HFFc6 (cell line): ENCODE results near the gene TWF2. TPM values are rescaled to one million over a fixed set of nuclear protein-coding genes. Genes with fewer than 3 reads are reported as not detected.

Experiments
- DNase-seq: peaks from one replicate; pipeline ENCODE4 v3.0.0-alpha.2; 2018
- H3K27ac Mint-ChIP-seq: 2 replicates; pipeline ENCODE4 v1.8.0; 2020; ENCODE audit warnings: mild to moderate bottlenecking, mixed read lengths
- H3K27me3 Mint-ChIP-seq: 2 replicates; pipeline ENCODE4 v1.8.0; 2021; ENCODE audit warnings: mild to moderate bottlenecking, moderate library complexity, mixed read lengths; ENCODE audit not compliant: insufficient read depth
- H3K36me3 Mint-ChIP-seq: 2 replicates; pipeline ENCODE4 v1.8.0; 2021; ENCODE audit warnings: low read depth, mixed read lengths
- H3K4me1 Mint-ChIP-seq: 2 replicates; pipeline ENCODE4 v1.8.0; 2020; ENCODE audit warnings: low read depth, mixed read lengths
- H3K4me3 Mint-ChIP-seq: 2 replicates; pipeline ENCODE4 v1.8.0; 2020; ENCODE audit warnings: mild to moderate bottlenecking, moderate library complexity, mixed read lengths
- H3K9me3 Mint-ChIP-seq: 2 replicates; pipeline ENCODE4 v1.8.0; 2020; ENCODE audit warnings: mild to moderate bottlenecking, mixed read lengths
- CTCF ChIP-seq: fragments of 200-600 bp; sonication (generic); IDR thresholded peaks from 2 replicates; pipeline ENCODE4 v1.5.0; 2021; ENCODE audit warnings: antibody characterized with exemption, mild to moderate bottlenecking
- total RNA-seq, 6 experiments: library from RNA; stranded (reverse); fragmentation: NEBNext Ultra II Directional; extraction: Animal tissue kit (Norgen Biotek cat#: 25700); gene quantifications; 2 replicates in 1 of 6; 3 replicates in 5 of 6; pipeline ENCODE4 v1.2.3, GENCODE V29; 2021

Gene TWF2
- total RNA-seq, 6 experiments from 2014 or later, result 73.9 to 83.0 (median 80.7) TPM

GRCh38 chr3:52188556-52188955, 50.4 kb downstream of the TWF2 start:
- Mint-ChIP-seq H3K4me1 (peaks cover 22% of the 10 kb centered on the region), H3K27ac (no peak overlapping the region), H3K27me3 (peaks cover 3% of the 10 kb centered on the region; the same call in 1 of the 2 replicates), H3K4me3 (no peak overlapping the region), H3K36me3 (no peaks in the 10 kb centered on the region), H3K9me3 (no peaks in the 10 kb centered on the region)
- TF ChIP-seq CTCF, result no peak
- DNase-seq, result no peak

- no peak for DNase-seq
- H3K4me3 Mint-ChIP-seq, result no peak overlapping the region
These were observed 52.2 kb downstream of the TWF2 start for GRCh38 chr3:52186729-52187128.

GRCh38 chr3:52185837-52186236, 53.1 kb downstream of the TWF2 start:
- no peak for TF ChIP-seq CTCF
- H3K4me1 Mint-ChIP-seq, result peaks cover 12% of the 10 kb centered on the region
- H3K27ac Mint-ChIP-seq, result no peak overlapping the region
- H3K36me3 Mint-ChIP-seq, result no peaks in the 10 kb centered on the region
- no peak overlapping the region for H3K4me3 Mint-ChIP-seq
- no peak for DNase-seq
- peaks cover 7% of the 10 kb centered on the region for H3K27me3 Mint-ChIP-seq
- no peaks in the 10 kb centered on the region for H3K9me3 Mint-ChIP-seq

More at GRCh38 chr3:52186729-52187128, 52.2 kb downstream of the TWF2 start:
- no peak overlapping the region for H3K27ac Mint-ChIP-seq
- H3K9me3 Mint-ChIP-seq, result no peaks in the 10 kb centered on the region
- no peak for TF ChIP-seq CTCF
- no peaks in the 10 kb centered on the region for H3K36me3 Mint-ChIP-seq
- H3K27me3 Mint-ChIP-seq, result peaks cover 7% of the 10 kb centered on the region
- H3K4me1 Mint-ChIP-seq, result peaks cover 14% of the 10 kb centered on the region

- no peak overlapping the region for H3K27ac Mint-ChIP-seq
- no peaks in the 10 kb centered on the region for H3K36me3 Mint-ChIP-seq
- peaks cover 7% of the 10 kb centered on the region for H3K4me1 Mint-ChIP-seq
- no peak for DNase-seq
- H3K27me3 Mint-ChIP-seq, result peaks cover 7% of the 10 kb centered on the region
- TF ChIP-seq CTCF, result no peak
- no peaks in the 10 kb centered on the region for H3K9me3 Mint-ChIP-seq
- no peak overlapping the region for H3K4me3 Mint-ChIP-seq
These were observed 53.6 kb downstream of the TWF2 start for GRCh38 chr3:52185311-52185710.

GRCh38 chr3:52184690-52185089, 54.3 kb downstream of the TWF2 start:
- Mint-ChIP-seq H3K4me1 (peaks cover under 1% of the 10 kb centered on the region; the same call in 1 of the 2 replicates), H3K9me3 (no peaks in the 10 kb centered on the region), H3K27ac (no peak overlapping the region), H3K27me3 (peaks cover 9% of the 10 kb centered on the region), H3K36me3 (no peaks in the 10 kb centered on the region), H3K4me3 (no peak overlapping the region)
- no peak for TF ChIP-seq CTCF
- no peak for DNase-seq
